EH (cell line): ENCODE measurements around the gene JSRP1.

Experiments
- DNase-seq: peaks from one replicate; pipeline ENCODE4 v3.0.0-alpha.2; 2015; ENCODE audit warnings: low read depth

The JSRP1 gene

DNA sequence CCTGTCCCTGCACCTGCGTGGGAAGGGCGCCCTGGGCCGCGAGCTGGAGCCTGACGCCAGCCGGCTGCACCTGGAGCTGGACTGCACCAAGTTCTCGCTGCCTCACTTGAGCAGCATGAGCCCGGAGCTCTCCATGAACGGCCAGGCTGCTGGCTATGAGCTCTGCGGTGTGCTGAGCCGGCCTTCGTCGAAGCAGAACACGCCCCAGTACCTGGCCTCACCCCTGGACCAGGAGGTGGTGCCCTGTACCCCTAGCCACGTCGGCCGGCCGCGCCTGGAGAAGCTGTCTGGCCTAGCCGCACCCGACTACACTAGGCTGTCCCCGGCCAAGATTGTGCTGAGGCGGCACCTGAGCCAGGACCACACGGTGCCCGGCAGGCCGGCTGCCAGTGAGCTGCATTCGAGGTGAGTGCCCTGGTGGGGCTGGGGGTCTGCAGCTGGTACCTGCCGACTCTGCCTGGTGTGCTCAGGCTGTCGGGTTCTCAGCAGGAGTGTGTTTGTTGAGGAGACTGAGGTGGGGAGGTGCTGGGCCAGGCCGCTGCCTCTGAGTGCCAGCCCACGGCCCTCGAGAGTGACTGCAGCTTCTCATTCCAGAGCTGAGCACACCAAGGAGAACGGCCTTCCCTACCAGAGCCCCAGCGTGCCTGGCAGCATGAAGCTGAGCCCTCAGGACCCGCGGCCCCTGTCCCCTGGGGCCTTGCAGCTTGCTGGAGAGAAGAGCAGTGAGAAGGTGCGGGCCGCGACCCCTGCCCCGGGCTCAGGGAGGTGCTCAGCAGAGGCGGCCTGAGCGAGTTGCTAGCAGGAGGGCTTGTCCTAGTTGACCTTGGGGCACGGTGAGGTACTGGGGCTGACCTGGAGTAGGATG, 39.6 kb downstream of the JSRP1 start:
- no peak for DNase-seq

- DNase-seq: no peak
Observed at GRCh38 chr19:2215281-2215751, 40.9 kb downstream of the JSRP1 start.

GRCh38 chr19:2214251-2214650, 42.0 kb downstream of the JSRP1 start:
- DNase-seq: no peak

DNA sequence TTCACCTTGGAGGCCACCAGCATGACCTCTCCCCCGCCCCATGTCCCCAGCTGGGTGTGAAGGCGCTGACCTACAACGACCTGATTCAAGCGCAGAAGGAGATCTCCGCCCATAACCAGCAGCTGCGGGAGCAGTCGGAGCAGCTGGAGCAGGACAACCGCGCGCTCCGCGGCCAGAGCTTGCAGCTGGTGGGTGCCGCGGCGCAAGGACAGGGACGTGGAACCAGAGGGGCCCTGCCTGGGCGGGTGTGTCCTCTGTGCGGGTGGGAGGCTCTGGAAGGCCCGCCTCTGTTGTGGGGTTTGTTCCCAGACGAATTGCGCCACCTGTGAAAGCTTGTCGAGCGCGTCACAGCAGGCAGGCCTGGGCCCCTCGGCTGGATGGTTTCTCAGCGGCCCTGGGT, 42.4 kb downstream of the JSRP1 start:
- no peak for DNase-seq

DNA sequence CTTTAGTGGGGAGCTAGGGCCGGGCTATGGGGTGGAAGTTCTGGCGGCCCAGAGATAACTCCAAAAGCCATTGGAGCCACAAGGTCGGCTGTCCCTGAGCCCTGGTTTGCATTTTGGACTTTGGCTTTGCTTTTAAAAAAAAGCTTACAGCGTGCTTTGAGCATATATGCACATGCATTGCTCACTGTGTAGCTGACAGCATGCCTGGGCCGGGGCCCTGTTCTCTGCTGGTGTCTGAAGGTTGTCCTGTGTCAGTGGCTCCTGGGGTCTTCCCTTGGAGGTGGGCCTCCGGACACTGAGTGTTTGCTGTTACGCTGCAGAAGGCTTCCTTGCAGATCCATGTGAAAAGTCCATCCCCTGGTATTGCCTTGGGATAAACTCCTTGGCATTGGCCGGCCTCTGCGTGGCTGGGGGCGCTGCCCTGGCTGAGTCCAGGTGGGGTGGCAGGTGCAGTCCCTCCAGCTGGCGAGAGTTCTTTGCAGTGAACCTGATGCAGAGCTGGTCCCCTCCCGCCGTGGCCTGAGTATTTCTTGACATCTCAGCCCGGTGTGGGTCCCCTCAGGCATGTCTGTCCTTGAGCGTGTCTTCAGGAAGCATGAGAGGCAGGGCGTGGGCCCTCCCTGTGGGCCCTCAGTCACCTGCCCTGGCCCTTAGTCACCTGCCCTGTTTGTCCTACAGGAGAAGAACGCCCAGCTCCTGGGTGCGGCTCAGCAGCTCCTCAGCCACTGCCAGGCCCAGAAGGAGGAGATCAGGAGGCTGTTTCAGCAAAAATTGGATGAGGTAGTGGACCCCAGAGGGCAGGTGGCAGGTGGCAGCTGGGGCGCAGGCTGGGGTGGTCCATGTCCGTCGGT, 43.1 kb downstream of the JSRP1 start:
- DNase-seq: no peak

GRCh38 chr19:2210987-2211740, 45.1 kb downstream of the JSRP1 start:
- no peak for DNase-seq

DNA sequence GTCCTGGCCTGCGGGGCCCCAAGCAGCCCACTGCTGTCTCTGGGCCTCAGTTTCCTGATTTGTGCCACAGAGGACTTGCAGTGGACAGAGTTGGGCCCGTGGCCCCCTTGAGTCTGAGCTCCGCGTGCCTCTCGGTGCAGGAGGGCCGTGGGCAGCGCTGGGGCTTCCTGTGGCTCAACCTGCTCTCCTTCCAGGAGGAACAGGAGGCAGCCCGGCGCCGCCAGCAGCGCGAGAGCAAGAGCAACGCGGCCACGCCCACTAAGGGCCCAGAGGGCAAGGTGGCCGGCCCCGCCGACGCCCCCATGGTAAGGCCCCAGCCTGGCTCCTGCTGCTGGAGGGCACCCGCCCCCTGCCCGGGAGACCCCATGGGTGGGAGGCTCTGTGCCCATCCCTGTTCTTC, 46.0 kb downstream of the JSRP1 start:
- DNase-seq: no peak

DNA sequence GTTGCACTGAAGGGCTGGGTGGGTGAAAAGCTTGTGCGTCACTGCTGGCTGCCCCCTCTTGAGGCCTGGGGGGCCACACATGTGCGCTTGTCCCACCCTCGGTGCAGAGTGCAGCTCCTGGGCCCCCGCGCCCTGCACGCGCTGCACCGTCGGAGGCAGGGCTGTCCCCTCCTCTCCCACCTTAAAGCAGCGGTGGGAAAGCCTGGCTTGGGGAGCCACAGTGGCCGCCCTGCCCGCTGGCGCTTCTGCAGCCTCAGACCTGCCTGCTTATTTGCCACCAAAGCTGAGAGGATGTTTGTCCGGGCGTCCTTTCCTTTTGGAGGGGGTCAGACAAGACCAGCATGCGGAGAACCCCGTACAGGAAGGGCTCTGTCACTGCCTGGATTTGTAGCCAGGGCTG, 46.8 kb downstream of the JSRP1 start:
- no peak for DNase-seq

- DNase-seq: no peak
Observed at GRCh38 chr19:2208975-2209374, 47.2 kb downstream of the JSRP1 start.

DNA sequence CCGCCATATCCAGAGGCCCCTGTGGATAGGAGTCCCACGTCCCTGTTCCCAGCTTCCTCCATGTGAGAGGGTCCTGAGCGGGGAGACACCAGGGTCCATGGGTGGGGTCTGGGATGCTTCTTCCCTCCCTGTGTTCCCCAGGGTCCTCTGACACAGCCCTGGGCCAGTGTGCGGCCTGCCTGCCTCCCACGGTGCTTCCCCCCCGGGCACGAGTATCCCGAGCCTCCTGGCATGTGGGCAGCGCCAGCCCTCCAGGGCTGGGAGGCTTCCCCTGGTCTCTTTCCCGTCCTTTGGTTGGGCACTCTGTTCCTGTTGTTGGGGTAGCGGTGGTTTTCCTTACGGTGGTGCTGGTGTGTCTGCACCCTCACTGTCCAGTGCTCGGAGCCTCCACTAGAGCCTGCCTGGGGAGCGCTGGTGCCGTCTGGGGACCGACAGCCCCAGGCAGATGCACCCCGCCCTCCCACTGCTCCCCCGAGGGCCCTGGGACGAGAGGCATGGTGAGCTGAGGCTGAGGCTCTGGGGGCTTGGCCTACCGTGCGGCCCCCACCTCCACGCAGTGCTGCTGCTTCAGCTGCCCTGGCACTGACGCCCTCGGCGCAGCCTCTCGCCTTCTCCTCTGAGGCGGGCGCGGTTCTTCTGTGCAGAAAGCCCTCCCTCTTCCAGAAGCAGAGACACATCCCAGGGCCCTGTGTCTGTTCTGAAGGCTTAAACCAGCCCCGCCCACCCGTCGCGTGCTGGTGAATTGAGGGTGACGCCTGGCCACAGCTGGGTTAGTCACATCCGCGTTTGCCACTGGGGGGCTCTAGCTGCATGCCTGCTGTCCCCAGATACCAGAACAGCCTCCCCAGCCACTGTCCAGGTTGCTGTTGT, 48.0 kb downstream of the JSRP1 start:
- peak; percentile 91 for DNase-seq

GRCh38 chr19:2207008-2207407, 49.2 kb downstream of the JSRP1 start:
- DNase-seq: no peak

DNA sequence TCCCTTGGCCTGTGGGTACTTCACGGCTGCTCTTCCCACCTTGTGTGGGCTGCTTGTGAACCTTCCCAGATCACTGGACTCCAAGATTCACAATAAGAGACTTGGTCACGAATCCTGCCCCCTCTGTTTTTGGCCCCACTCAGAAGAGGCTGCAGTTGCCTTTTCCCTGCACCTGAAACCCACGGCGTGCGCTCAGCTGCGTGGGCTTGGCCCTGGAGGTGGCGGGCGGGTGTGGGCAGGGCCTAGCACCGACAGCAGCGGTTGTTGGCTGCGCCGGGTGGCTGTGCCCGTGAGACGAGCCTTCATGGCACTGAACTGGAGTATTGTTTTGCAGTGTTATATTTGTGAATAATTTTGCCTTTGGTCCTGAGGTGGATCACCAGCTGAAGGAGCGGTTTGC, 53.9 kb downstream of the JSRP1 start:
- no peak for DNase-seq
